Measurements from ENCODE around the gene MYZAP. TPM values are rescaled to one million over a fixed set of nuclear protein-coding genes. Genes with fewer than 3 reads are reported as not detected.

Gene MYZAP
- total RNA-seq, 2 donors from 2014 or later = not detected

DNA sequence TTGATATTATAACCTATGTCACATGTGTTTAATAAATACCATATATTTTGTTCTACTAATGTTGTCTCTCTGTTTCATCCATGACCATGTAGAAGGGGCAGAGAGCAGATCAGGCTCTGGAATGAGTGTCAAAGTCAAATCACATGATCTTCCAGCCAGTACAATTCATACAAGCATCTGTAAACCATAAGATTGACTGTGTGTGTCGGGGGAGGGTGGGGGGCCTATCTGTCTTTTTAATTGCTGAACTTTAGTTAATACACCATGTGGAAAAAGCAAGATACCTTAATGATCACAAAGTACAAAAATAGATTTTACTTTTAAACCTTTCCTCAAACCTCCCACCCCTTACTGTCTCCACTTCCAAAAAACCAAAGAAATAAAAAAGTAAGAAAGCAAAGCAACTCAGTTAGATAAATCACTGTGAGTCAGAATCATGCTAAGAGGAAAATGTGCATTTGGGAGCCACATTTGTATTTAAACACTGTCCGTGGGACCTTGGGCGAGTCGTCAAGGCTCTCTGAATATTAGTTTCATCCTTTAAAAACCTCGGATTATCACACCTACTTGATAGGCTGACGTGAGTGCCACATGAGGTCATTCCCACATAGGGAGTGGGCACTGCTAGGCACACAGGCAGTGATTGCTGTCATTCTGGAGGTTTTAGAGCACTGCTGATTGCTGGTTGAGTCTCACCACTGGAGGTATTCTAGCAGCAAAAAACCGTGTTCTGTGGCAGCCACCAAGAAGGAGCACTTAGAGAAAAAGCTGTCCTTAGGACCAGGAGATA, 93.8 kb downstream of the MYZAP start:
- H3K27me3 Mint-ChIP-seq = no peaks in the 10 kb centered on the region

GRCh38 chr15:57686657-57687056, 95.0 kb downstream of the MYZAP start:
- Mint-ChIP-seq H3K27me3 (no peaks in the 10 kb centered on the region), H3K27ac (no peak overlapping the region), H3K4me3 (no peak overlapping the region), H3K4me1 (no peaks in the 10 kb centered on the region), H3K36me3 (ENCODE audit: low read depth) (no peaks in the 10 kb centered on the region), H3K9me3 (no peaks in the 10 kb centered on the region)
- no peak for ATAC-seq (replicated peaks)

More for the DNA sequence above, 93.8 kb downstream of the MYZAP start:
- Mint-ChIP-seq H3K27ac (no peak overlapping the region), H3K4me3 (no peak overlapping the region), H3K36me3 (ENCODE audit: low read depth) (no peaks in the 10 kb centered on the region), H3K4me1 (peaks cover 1% of the 10 kb centered on the region), H3K9me3 (no peaks in the 10 kb centered on the region)
- no peak for ATAC-seq (replicated peaks)

GRCh38 chr15:57690341-57690966, 98.8 kb downstream of the MYZAP start:
- H3K4me3 Mint-ChIP-seq = no peak overlapping the region
- no peaks in the 10 kb centered on the region for H3K36me3 Mint-ChIP-seq (ENCODE audit: low read depth)
- ATAC-seq (replicated peaks) = no peak
- no peaks in the 10 kb centered on the region for H3K4me1 Mint-ChIP-seq
- peaks cover 2% of the 10 kb centered on the region for H3K27me3 Mint-ChIP-seq
- H3K9me3 Mint-ChIP-seq = no peaks in the 10 kb centered on the region
- H3K27ac Mint-ChIP-seq = no peak overlapping the region

DNA sequence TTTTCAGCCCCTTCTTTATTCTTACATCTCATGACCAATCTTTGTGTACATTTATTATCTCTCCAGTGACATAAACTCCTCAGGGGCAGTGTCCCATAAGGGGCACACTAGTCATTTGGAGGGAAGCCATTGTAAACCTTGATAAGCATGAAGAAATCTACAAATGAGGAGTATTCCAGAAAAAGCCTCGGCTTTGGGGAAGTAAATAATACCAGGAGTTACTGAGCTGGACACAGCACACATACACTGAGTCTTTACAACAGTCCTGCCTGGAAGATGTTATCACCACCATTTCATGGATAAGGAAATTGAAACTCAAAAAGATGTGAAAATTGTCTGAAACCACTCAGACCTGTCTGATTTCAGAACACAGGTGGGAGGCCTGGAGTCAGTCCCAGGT, 99.4 kb downstream of the MYZAP start:
- no peaks in the 10 kb centered on the region for H3K36me3 Mint-ChIP-seq (ENCODE audit: low read depth)
- H3K27me3 Mint-ChIP-seq = peaks cover 2% of the 10 kb centered on the region
- no peak for ATAC-seq (replicated peaks)
- no peaks in the 10 kb centered on the region for H3K9me3 Mint-ChIP-seq
- H3K27ac Mint-ChIP-seq = no peak overlapping the region
- H3K4me1 Mint-ChIP-seq = no peaks in the 10 kb centered on the region
- H3K4me3 Mint-ChIP-seq = no peak overlapping the region

GRCh38 chr15:57692709-57693108, 101.0 kb downstream of the MYZAP start:
- no peaks in the 10 kb centered on the region for H3K9me3 Mint-ChIP-seq
- H3K36me3 Mint-ChIP-seq (ENCODE audit: low read depth) = no peaks in the 10 kb centered on the region
- peaks cover 7% of the 10 kb centered on the region for H3K27me3 Mint-ChIP-seq
- no peaks in the 10 kb centered on the region for H3K4me1 Mint-ChIP-seq
- H3K4me3 Mint-ChIP-seq = no peak overlapping the region
- H3K27ac Mint-ChIP-seq = no peak overlapping the region
- ATAC-seq (replicated peaks) = no peak

GRCh38 chr15:57694279-57694678, 102.6 kb downstream of the MYZAP start:
- peaks cover 7% of the 10 kb centered on the region for H3K27me3 Mint-ChIP-seq
- H3K4me1 Mint-ChIP-seq = no peaks in the 10 kb centered on the region
- H3K9me3 Mint-ChIP-seq = no peaks in the 10 kb centered on the region
- H3K4me3 Mint-ChIP-seq = no peak overlapping the region
- ATAC-seq (replicated peaks) = no peak
- H3K27ac Mint-ChIP-seq = no peak overlapping the region
- H3K36me3 Mint-ChIP-seq (ENCODE audit: low read depth) = no peaks in the 10 kb centered on the region

GRCh38 chr15:57696146-57696545, 104.4 kb downstream of the MYZAP start:
- no peak for ATAC-seq (replicated peaks)
- H3K4me1 Mint-ChIP-seq = no peaks in the 10 kb centered on the region
- H3K4me3 Mint-ChIP-seq = no peak overlapping the region
- peaks cover 7% of the 10 kb centered on the region for H3K27me3 Mint-ChIP-seq
- H3K9me3 Mint-ChIP-seq = no peaks in the 10 kb centered on the region
- H3K27ac Mint-ChIP-seq = no peak overlapping the region
- no peaks in the 10 kb centered on the region for H3K36me3 Mint-ChIP-seq (ENCODE audit: low read depth)

GRCh38 chr15:57697588-57697987, 105.9 kb downstream of the MYZAP start:
- no peak for ATAC-seq (replicated peaks)
- Mint-ChIP-seq H3K36me3 (ENCODE audit: low read depth) (no peaks in the 10 kb centered on the region), H3K27ac (no peak overlapping the region), H3K4me1 (no peaks in the 10 kb centered on the region), H3K4me3 (no peak overlapping the region), H3K27me3 (peaks cover 7% of the 10 kb centered on the region), H3K9me3 (no peaks in the 10 kb centered on the region)

GRCh38 chr15:57698243-57698642, 106.5 kb downstream of the MYZAP start:
- no peaks in the 10 kb centered on the region for H3K9me3 Mint-ChIP-seq
- H3K4me3 Mint-ChIP-seq = no peak overlapping the region
- H3K4me1 Mint-ChIP-seq = peaks cover 3% of the 10 kb centered on the region
- peaks cover 7% of the 10 kb centered on the region for H3K27me3 Mint-ChIP-seq
- H3K27ac Mint-ChIP-seq = no peak overlapping the region
- no peak for ATAC-seq (replicated peaks)
- H3K36me3 Mint-ChIP-seq (ENCODE audit: low read depth) = no peaks in the 10 kb centered on the region

GRCh38 chr15:57698991-57699390, 107.3 kb downstream of the MYZAP start:
- Mint-ChIP-seq H3K27ac (no peak overlapping the region), H3K4me1 (peaks cover 11% of the 10 kb centered on the region), H3K9me3 (no peaks in the 10 kb centered on the region), H3K36me3 (ENCODE audit: low read depth) (no peaks in the 10 kb centered on the region), H3K4me3 (no peak overlapping the region), H3K27me3 (peaks cover 7% of the 10 kb centered on the region)
- no peak for ATAC-seq (replicated peaks)

DNA sequence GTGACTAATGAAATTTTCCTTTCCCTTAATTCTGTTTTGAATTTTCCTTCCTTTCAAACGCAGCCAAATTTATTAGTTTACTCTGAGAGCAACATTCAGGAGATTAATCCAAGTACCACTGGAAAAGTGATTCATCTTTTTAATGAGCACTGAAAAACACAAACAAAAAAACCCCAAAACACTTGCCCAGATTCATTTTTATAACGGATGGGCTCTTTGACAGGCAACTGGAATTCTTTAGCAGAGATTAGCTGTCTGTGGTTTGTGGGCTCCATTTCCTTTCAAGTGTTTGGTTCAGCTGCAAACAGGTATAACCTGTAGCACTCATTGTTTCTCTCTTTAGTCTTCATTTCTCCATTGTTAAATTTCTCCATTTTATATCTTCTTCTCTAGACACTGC, 111.7 kb downstream of the MYZAP start:
- H3K4me1 Mint-ChIP-seq = peaks cover 26% of the 10 kb centered on the region
- ATAC-seq (replicated peaks) = no peak
- no peaks in the 10 kb centered on the region for H3K27me3 Mint-ChIP-seq
- peaks cover 14% of the 10 kb centered on the region for H3K36me3 Mint-ChIP-seq (ENCODE audit: low read depth)
- H3K27ac Mint-ChIP-seq = peak overlapping the region; percentile 76
- H3K4me3 Mint-ChIP-seq = peak overlapping the region; percentile 36
- H3K9me3 Mint-ChIP-seq = no peaks in the 10 kb centered on the region

DNA sequence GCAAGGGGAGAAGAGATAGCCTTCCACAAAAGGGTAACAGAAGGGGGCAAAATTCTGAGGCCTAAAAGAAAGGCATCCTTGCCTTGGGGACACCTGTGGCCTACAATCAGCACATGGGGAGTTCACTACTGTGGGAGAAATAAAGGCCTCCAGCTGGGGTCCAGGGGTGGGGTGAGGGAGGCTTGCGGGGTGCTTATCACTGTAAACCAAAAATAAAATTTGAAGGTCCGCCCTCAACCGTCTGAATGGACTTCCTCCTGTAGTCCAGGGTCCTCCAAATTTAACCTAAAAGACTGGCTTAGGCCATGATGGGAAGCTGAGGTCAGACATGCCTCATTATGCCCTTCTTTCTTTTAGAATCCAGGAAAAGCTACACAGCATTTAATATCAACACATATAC, 112.7 kb downstream of the MYZAP start:
- H3K27me3 Mint-ChIP-seq = no peaks in the 10 kb centered on the region
- H3K4me1 Mint-ChIP-seq = peaks cover 33% of the 10 kb centered on the region
- peak overlapping the region; percentile 76 for H3K27ac Mint-ChIP-seq
- H3K4me3 Mint-ChIP-seq = peak overlapping the region; percentile 36
- H3K9me3 Mint-ChIP-seq = no peaks in the 10 kb centered on the region
- H3K36me3 Mint-ChIP-seq (ENCODE audit: low read depth) = peaks cover 25% of the 10 kb centered on the region
- ATAC-seq (replicated peaks) = no peak

DNA sequence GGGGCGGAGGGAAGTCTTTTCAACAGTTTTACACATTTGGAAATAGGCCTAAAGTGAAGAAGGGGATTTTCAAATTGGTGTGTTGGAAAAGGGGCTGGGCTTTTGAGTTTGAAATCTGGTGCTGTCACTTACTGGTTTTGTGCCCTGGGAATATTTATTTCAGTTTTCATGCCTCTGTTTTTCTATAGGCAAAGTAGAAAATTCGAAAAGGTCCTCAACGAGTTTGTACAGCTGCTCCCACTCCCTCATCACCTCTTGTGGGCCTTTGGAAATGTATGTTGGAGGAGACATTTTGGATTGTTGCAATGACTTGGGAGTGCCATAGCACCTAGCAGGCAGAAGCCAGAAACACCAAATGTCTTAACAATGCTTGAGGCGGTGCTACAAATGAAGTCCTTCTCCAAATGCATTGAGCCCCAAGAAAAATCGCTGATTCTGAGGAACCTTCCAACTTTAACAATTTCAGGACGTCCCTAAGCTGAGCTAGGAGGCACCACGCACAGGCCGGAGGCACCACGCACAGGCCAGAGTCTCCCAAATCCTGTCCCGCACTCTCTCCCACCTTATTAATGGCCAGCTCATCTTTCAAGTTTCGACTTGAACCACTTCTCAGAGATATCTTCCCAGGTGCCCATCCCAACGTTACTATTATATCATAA, 114.2 kb downstream of the MYZAP start:
- peak overlapping the region; percentile 95 for H3K4me3 Mint-ChIP-seq
- H3K9me3 Mint-ChIP-seq = no peaks in the 10 kb centered on the region
- peaks cover 39% of the 10 kb centered on the region for H3K36me3 Mint-ChIP-seq (ENCODE audit: low read depth)
- H3K27me3 Mint-ChIP-seq = no peaks in the 10 kb centered on the region
- peak; percentile 1 for ATAC-seq (replicated peaks)
- peaks cover 44% of the 10 kb centered on the region for H3K4me1 Mint-ChIP-seq
- peak overlapping the region; percentile 92 for H3K27ac Mint-ChIP-seq

GRCh38 chr15:57706405-57707209, 114.9 kb downstream of the MYZAP start, which contains the start of gene POLR2M:
Gene POLR2M (plus strand): TSS chr15:57706714. CDS start chr15:57706843, 129 bp downstream.
- Mint-ChIP-seq H3K36me3 (ENCODE audit: low read depth) (peaks cover 46% of the 10 kb centered on the region), H3K27me3 (no peaks in the 10 kb centered on the region)

More at GRCh38 chr15:57706405-57707209, 114.9 kb downstream of the MYZAP start, which contains the start of gene POLR2M:
- Mint-ChIP-seq H3K27ac (peak within 1 kb of the TSS; percentile 92), H3K4me3 (peak within 1 kb of the TSS; percentile 95), H3K9me3 (no peaks in the 10 kb centered on the region), H3K4me1 (peaks cover 51% of the 10 kb centered on the region)
- ATAC-seq (replicated peaks) = peak; percentile 98
